NOMO-1 (cell line): ENCODE data around the gene SMIM44.

Source experiments
- DNase-seq, 2 experiments: peaks; one replicate each; lab custom pipeline; 2025; ENCODE audit not compliant: unreplicated experiment in 2 of 2; lab: John Stamatoyannopoulos, UW

SMIM44 gene

GRCh38 chr19:3442487-3443071 lies 40.7 kb downstream of the SMIM44 start:
- no peak for DNase-seq

- DNase-seq, result no peak
These were observed 41.3 kb downstream of the SMIM44 start for GRCh38 chr19:3441986-3442329.

GRCh38 chr19:3441089-3441985 lies 41.9 kb downstream of the SMIM44 start:
- DNase-seq, result no peak

- no peak for DNase-seq
These were observed 43.2 kb downstream of the SMIM44 start for GRCh38 chr19:3440082-3440481.

- DNase-seq, result peak; percentile 87 to 95
These were observed 48.3 kb downstream of the SMIM44 start for GRCh38 chr19:3434630-3435553.

GRCh38 chr19:3433805-3434540 lies 49.3 kb downstream of the SMIM44 start:
- no peak for DNase-seq

GRCh38 chr19:3433313-3433712 lies 49.9 kb downstream of the SMIM44 start:
- no peak for DNase-seq
